H1 (cell line): Measurements from ENCODE around the gene SLC8B1. TPM values are rescaled to one million over a fixed set of nuclear protein-coding genes. Genes with fewer than 3 reads are reported as not detected.

Experiments used
- ATF2 ChIP-seq: IDR thresholded peaks from 2 replicates; pipeline ENCODE4 v1.6.1; 2012; ENCODE audit warnings: low read length, inconsistent platforms
- CEBPB ChIP-seq: IDR thresholded peaks from 2 replicates; pipeline ENCODE4 v1.6.1; 2012; ENCODE audit warnings: low read depth, low read length
- CHD7 ChIP-seq: fragments of 300-600 bp; sonication (generic); IDR thresholded peaks from 2 replicates; pipeline ENCODE4 v1.7.1; 2012; ENCODE audit warnings: low read length, moderate library complexity, mild to moderate bottlenecking, inconsistent platforms; ENCODE audit not compliant: insufficient replicate concordance
- SP1 ChIP-seq: IDR thresholded peaks from 2 replicates; pipeline ENCODE4 v1.6.1; 2011; ENCODE audit warnings: low read depth, low read length
- USF2 ChIP-seq: IDR thresholded peaks from 2 replicates; pipeline ENCODE4 v1.6.1; 2011; ENCODE audit warnings: low read length, improper control_type of control experiment
- polyA plus RNA-seq, 7 experiments: library from polyadenylated mRNA; depleted of rRNA in 3 of 7; stranded (reverse) in 5 of 7; unstranded in 2 of 7; fragments of >200 nt in 5 of 7; fragments of 200-250 nt in 2 of 7; gene quantifications; 1 replicate in 5 of 7; 2 replicates in 1 of 7; 4 replicates in 1 of 7; pipeline versions ENCODE4 v1.2.1 to v1.2.3, GENCODE V29; 2011 to 2013; ENCODE audit warnings: missing spikeins in 2 of 7, mixed read lengths in 2 of 7
- total RNA-seq: library from RNA; stranded (reverse); fragmentation: NEBNext Ultra II Directional; extraction: Animal tissue kit (Norgen Biotek cat#: 25700); gene quantifications from 2 replicates; pipeline ENCODE4 v1.2.1, GENCODE V29; 2021

The SLC8B1 gene
- total and polyA plus RNA-seq, 2 of the 8 experiments (the other 6 are each of a cell fraction or from before 2014, with no cell fraction given) = 11.2 to 19.1 TPM

- TF ChIP-seq ATF2 (no peak), CEBPB (no peak), USF2 (no peak), CHD7 (no peak), SP1 (no peak)
Observed at GRCh38 chr12:113302466-113302865, 32.4 kb downstream of the SLC8B1 start (continued).
